Tibial nerve (tissue), 4 donors: ENCODE results near the gene ARHGAP33. TPM values are rescaled to one million over a fixed set of nuclear protein-coding genes. Genes with fewer than 3 reads are reported as not detected.

ENCODE experiments used
- DNase-seq, 2 donors: peaks; one replicate each; pipeline ENCODE4 v3.0.0-alpha.2; 2019; ENCODE audit warnings: low spot score in 2 of 2
- H3K27ac ChIP-seq, 4 donors: fragments of 200-600 bp; sonication (generic) in 3 of 4; one replicate each; pipeline ENCODE4 v1.5.1; 2017 to 2019; ENCODE audit warnings: mild to moderate bottlenecking in 1 of 4
- H3K27me3 ChIP-seq, 2 donors: fragments of 200-600 bp; sonication (generic) in 1 of 2; one replicate each; pipeline versions ENCODE4 v1.5.1 to v1.6.0; 2017 to 2019
- H3K36me3 ChIP-seq, 3 donors: fragments of 200-600 bp; sonication (generic); one replicate each; pipeline ENCODE4 v1.5.1; 2018 to 2019
- H3K4me1 ChIP-seq, 4 donors: fragments of 200-600 bp; sonication (generic) in 3 of 4; one replicate each; pipeline ENCODE4 v1.5.1; 2017 to 2019
- H3K4me3 ChIP-seq, 4 donors: fragments of 200-600 bp; sonication (generic) in 3 of 4; one replicate each; pipeline ENCODE4 v1.5.1; 2017 to 2019; ENCODE audit warnings: mild to moderate bottlenecking in 1 of 4, moderate library complexity in 1 of 4
- H3K9me3 ChIP-seq, 4 donors: fragments of 200-600 bp; sonication (generic) in 3 of 4; one replicate each; pipeline ENCODE4 v1.5.1; 2017 to 2019
- EP300 ChIP-seq, 2 donors: sonication (generic); formaldehyde crosslinking; IDR thresholded peaks; one replicate each; pipeline ENCODE4 v1.6.1; 2017; ENCODE audit warnings: antibody characterized with exemption in 2 of 2, mild to moderate bottlenecking in 1 of 2
- POLR2A ChIP-seq, 2 donors: fragments of 450-650 bp; IDR thresholded peaks; one replicate each; pipeline ENCODE4 v1.6.1; 2017; ENCODE audit warnings: antibody characterized with exemption in 2 of 2, mild to moderate bottlenecking in 2 of 2, moderate library complexity in 2 of 2
- WGBS, 2 donors: methylation state at CpG; one replicate each; pipeline ENCODE4 v1.1.5; 2018; 5-methylcytosine and 5-hydroxymethylcytosine counted together
- total RNA-seq, 4 donors: library from RNA; depleted of rRNA; stranded (reverse); fragments of >200 nt; gene quantifications; one replicate each; pipeline ENCODE4 v1.1.0, GENCODE V29; 2016
- TF ChIP-seq, protein P1 (sequence below), 5 experiments: fragments of 200-600 bp in 3 of 5; fragments of 450-650 bp in 2 of 5; sonication (generic) in 3 of 5; IDR thresholded peaks; one replicate each; pipeline ENCODE4 v1.5.1; 2016 to 2019; ENCODE audit warnings: antibody characterized with exemption in 5 of 5, mild to moderate bottlenecking in 3 of 5, moderate library complexity in 2 of 5

Gene ARHGAP33
- total RNA-seq, 4 donors from 2014 or later: 6.6 to 46.8 (median 26.1) TPM

- Histone ChIP-seq H3K9me3 (no peaks in the 10 kb centered on the region), H3K27ac (peak overlapping the region in 2 of 4 donors; percentile 98 to 99), H3K36me3 (peaks cover 0 to 42% (median 4%) of the 10 kb centered on the region in 3 donors), H3K4me1 (peaks cover 4 to 55% (median 31%) of the 10 kb centered on the region in 4 donors), H3K27me3 (no peaks in the 10 kb centered on the region), H3K4me3 (no peak overlapping the region)
- 91 to 95% methylated on average over 11 to 20 of the region's 20 CpGs for whole genome bisulfite sequencing, 2 donors
- TF ChIP-seq EP300 (IDR thresholded peaks at IDR 0.05): no peak
- TF ChIP-seq, protein P1, sequence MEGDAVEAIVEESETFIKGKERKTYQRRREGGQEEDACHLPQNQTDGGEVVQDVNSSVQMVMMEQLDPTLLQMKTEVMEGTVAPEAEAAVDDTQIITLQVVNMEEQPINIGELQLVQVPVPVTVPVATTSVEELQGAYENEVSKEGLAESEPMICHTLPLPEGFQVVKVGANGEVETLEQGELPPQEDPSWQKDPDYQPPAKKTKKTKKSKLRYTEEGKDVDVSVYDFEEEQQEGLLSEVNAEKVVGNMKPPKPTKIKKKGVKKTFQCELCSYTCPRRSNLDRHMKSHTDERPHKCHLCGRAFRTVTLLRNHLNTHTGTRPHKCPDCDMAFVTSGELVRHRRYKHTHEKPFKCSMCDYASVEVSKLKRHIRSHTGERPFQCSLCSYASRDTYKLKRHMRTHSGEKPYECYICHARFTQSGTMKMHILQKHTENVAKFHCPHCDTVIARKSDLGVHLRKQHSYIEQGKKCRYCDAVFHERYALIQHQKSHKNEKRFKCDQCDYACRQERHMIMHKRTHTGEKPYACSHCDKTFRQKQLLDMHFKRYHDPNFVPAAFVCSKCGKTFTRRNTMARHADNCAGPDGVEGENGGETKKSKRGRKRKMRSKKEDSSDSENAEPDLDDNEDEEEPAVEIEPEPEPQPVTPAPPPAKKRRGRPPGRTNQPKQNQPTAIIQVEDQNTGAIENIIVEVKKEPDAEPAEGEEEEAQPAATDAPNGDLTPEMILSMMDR (IDR thresholded peaks at IDR 0.05): no peak
- TF ChIP-seq POLR2A (IDR thresholded peaks at IDR 0.05): no peak
- no peak for DNase-seq
Observed at GRCh38 chr19:35753634-35754369, 21.6 kb upstream of the ARHGAP33 start.

GRCh38 chr19:35754370-35755130 is 20.8 kb upstream of the ARHGAP33 start:
- DNase-seq: no peak
- Histone ChIP-seq H3K9me3 (no peaks in the 10 kb centered on the region), H3K4me1 (peaks cover 4 to 55% (median 25%) of the 10 kb centered on the region in 4 donors), H3K4me3 (peak overlapping the region in 1 of 4 donors; percentile 94), H3K36me3 (peaks cover 0 to 44% (median 4%) of the 10 kb centered on the region in 3 donors), H3K27ac (peak overlapping the region; percentile 81 to 99 (median 96)), H3K27me3 (no peaks in the 10 kb centered on the region)
- 76 to 82% methylated on average over 13 of the region's 13 CpGs for WGBS, 2 donors
- TF ChIP-seq, protein P1 (IDR thresholded peaks at IDR 0.05): no peak
- no peak for TF ChIP-seq POLR2A (IDR thresholded peaks at IDR 0.05)
- peak in 1 of 2 donors; percentile 23 for TF ChIP-seq EP300 (IDR thresholded peaks at IDR 0.05)

- Histone ChIP-seq H3K27ac (peak overlapping the region; percentile 81 to 99 (median 96)), H3K9me3 (no peaks in the 10 kb centered on the region), H3K4me1 (peaks cover 4 to 55% (median 21%) of the 10 kb centered on the region in 4 donors), H3K36me3 (peaks cover 0 to 49% (median 4%) of the 10 kb centered on the region in 3 donors), H3K27me3 (no peaks in the 10 kb centered on the region), H3K4me3 (peak overlapping the region in 1 of 4 donors; percentile 94)
- TF ChIP-seq POLR2A (IDR thresholded peaks at IDR 0.05): no peak
- no peak for TF ChIP-seq EP300 (IDR thresholded peaks at IDR 0.05)
- TF ChIP-seq, protein P1 (IDR thresholded peaks at IDR 0.05): no peak
- WGBS, 2 donors: 51 to 52% methylated on average over 17 of the region's 17 CpGs
- no peak for DNase-seq
Observed at GRCh38 chr19:35755131-35755549, 20.2 kb upstream of the ARHGAP33 start.

DNA sequence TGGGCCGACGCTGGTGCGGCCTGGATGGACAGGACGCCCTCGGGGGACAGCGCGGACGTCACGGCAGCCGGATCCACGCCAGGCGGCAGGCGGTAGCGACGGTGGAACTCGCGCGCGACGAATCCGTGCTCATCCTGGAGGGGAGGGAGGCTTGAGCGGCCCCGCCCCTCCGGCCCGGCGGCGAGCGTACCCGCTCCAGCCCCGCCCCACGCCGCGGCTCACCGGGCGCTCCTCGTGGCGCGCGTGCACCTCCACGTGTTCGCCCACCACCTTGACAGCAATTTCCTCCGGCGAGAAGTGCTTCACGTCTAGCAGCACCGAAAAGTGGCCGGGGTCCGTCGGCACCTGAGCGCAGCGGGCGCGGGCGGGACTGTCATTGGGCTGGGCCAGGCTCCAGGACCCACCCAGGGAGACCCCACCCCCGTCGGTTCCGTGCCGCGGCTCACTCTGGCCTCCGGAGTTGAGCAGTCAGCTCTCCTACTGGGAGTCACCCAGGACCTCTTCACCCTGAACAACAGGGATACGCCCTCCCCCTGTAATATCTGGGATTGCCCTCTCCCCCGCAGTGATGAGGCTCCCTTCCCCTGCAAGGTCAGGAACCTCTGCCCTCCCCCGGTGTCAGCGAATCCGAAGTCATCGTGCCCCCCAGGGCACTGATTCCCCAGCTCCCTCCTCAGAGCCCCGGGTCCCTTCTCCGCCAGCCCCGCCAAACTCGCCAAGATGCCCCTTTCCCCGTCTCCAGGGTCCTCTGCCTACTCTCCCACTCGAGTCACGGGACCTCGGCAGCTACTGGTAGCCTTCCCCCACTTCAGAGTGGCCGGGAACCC is 19.6 kb upstream of the ARHGAP33 start:
- Histone ChIP-seq H3K36me3 (peaks cover 0 to 55% (median 4%) of the 10 kb centered on the region in 3 donors), H3K4me1 (peaks cover 4 to 53% (median 21%) of the 10 kb centered on the region in 4 donors), H3K4me3 (peak overlapping the region; percentile 54 to 94 (median 89)), H3K9me3 (no peaks in the 10 kb centered on the region), H3K27ac (peak overlapping the region; percentile 90 to 99 (median 96)), H3K27me3 (no peaks in the 10 kb centered on the region)
- peak; percentile 84 to 90 for DNase-seq
- TF ChIP-seq, protein P1 (IDR thresholded peaks at IDR 0.05): no peak
- TF ChIP-seq EP300 (IDR thresholded peaks at IDR 0.05) (peak in 1 of 2 donors; percentile 72), POLR2A (IDR thresholded peaks at IDR 0.05) (peak in 1 of 2 donors; percentile 51)
- WGBS, 2 donors: 37 to 38% methylated on average over 25 to 28 of the region's 74 CpGs
